Natural killer cell (primary cell): ENCODE results near the gene ISCU. TPM values are rescaled to one million over a fixed set of nuclear protein-coding genes. Genes with fewer than 3 reads are reported as not detected.

ENCODE experiments used
- ATAC-seq, 3 donors: fragments of 150-1000 bp in 2 of 3; fragments of 200-7000 bp in 1 of 3; cut with Tn5 transposase; 1 replicate in 1 of 3; 2 replicates in 2 of 3; pipeline ENCODE4 v1.10.0; 2021; ENCODE audit warnings: mild to moderate bottlenecking in 2 of 3, moderate library complexity in 2 of 3
- DNase-seq, 2 donors: peaks; one replicate each; pipeline versions ENCODE4 v3.0.0 to v3.0.0-alpha.2; 2013 to 2021; ENCODE audit warnings: mixed read lengths in 1 of 2
- H3K27ac ChIP-seq: one replicate; pipeline ENCODE4 v1.5.1; 2013; ENCODE audit warnings: mild to moderate bottlenecking, low read length
- H3K27me3 ChIP-seq: one replicate; pipeline ENCODE4 v1.6.1; 2013; ENCODE audit warnings: low read length; ENCODE audit not compliant: control insufficient read depth, insufficient read depth
- H3K36me3 ChIP-seq: one replicate; pipeline ENCODE4 v1.6.1; 2013; ENCODE audit warnings: low read length; ENCODE audit not compliant: control insufficient read depth, insufficient read depth
- H3K4me1 ChIP-seq: one replicate; pipeline ENCODE4 v1.6.1; 2013; ENCODE audit warnings: low read length; ENCODE audit not compliant: control insufficient read depth, insufficient read depth
- H3K4me3 ChIP-seq: one replicate; pipeline ENCODE4 v1.5.1; 2013; ENCODE audit warnings: low read length
- H3K9me3 ChIP-seq: one replicate; pipeline ENCODE4 v1.6.1; 2013; ENCODE audit warnings: low read length; ENCODE audit not compliant: control insufficient read depth, insufficient read depth
- H3K27ac Mint-ChIP-seq, 2 donors: one replicate each; pipeline ENCODE4 v1.8.0; 2022; ENCODE audit warnings: mild to moderate bottlenecking in 2 of 2, mixed read lengths in 2 of 2, moderate library complexity in 1 of 2
- H3K27me3 Mint-ChIP-seq, 2 donors: one replicate each; pipeline ENCODE4 v1.8.0; 2022; ENCODE audit warnings: low read depth in 2 of 2, mixed read lengths in 2 of 2
- H3K36me3 Mint-ChIP-seq: one replicate; pipeline ENCODE4 v1.8.0; 2022; ENCODE audit warnings: mixed read lengths
- H3K4me1 Mint-ChIP-seq, 2 donors: one replicate each; pipeline ENCODE4 v1.8.0; 2022; ENCODE audit warnings: mixed read lengths in 2 of 2
- H3K4me3 Mint-ChIP-seq: one replicate; pipeline ENCODE4 v1.8.0; 2022; ENCODE audit warnings: mild to moderate bottlenecking, moderate library complexity, mixed read lengths
- H3K9me3 Mint-ChIP-seq, 2 donors: one replicate each; pipeline ENCODE4 v1.8.0; 2022; ENCODE audit warnings: mixed read lengths in 2 of 2
- WGBS: methylation state at CpG from one replicate; pipeline ENCODE4 v1.1.7; 2013; ENCODE audit warnings: missing lambda C conversion rate; ENCODE audit not compliant: insufficient coverage; 5-methylcytosine and 5-hydroxymethylcytosine counted together
- intact Hi-C: fragments of 100-400 bp; cut with micrococcal nuclease; formaldehyde crosslinking; loops from one replicate; pipeline ENCODE4 v1.14.2; 2022
- total RNA-seq, 4 donors: library from RNA; stranded (reverse); fragments of 120-200 nt in 1 of 4; gene quantifications; one replicate each; pipeline versions ENCODE4 v1.2.3 to v1.2.4, GENCODE V29; 2013 to 2022
- TF ChIP-seq, protein P1 (sequence below): fragments of 200-600 bp; IDR thresholded peaks from one replicate; pipeline ENCODE4 v1.8.0; 2022; ENCODE audit warnings: antibody characterized with exemption

The ISCU gene
- total RNA-seq, 3 donors from 2014 or later (not counting 1 experiment from before 2014, with no cell fraction given), result 86.9 to 103 (median 97.4) TPM

DNA sequence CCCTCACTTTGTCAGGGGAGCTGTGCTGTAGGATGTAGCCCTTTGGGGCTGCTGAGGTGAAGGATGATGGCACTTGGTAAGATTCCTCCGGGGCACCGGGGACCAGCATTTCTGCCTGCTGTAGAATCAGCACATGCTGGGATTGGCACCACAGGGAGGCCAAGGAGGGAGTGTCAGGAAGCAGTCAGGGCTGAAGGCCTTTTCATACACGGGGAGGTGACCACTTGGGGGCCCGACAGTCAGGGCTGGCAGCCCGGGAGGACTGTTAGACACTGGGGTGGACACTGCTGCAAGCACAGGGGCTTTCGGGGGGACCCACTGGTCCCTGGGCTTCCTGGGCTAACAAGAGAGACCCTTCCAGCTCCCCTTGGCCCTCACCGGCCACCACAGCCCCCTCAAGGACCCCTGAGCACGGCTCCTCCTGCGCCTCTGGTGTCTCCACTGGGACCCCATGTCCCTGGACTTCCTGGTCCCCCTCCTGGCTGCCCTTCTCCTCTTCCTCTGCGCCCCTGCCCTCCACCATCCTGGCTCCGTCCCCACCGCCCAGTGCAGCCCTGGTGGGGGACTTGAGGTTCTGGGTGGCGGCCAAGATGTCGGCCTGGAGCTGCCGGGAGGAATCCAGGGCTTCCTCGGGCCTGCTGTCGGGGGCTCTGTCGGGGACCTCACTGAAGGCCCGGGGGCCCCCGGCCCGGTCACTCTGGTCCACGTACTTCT is 29.0 kb downstream of the ISCU start:
- H3K4me1 ChIP-seq, result no peaks in the 10 kb centered on the region
- no peaks in the 10 kb centered on the region for H3K4me1 Mint-ChIP-seq
- no peaks in the 10 kb centered on the region for H3K27me3 Mint-ChIP-seq
- WGBS, result 94% methylated on average over 22 of the region's 22 CpGs
- H3K9me3 Mint-ChIP-seq, result no peaks in the 10 kb centered on the region
- H3K27ac Mint-ChIP-seq, result no peak overlapping the region
- no peaks in the 10 kb centered on the region for H3K36me3 Mint-ChIP-seq
- H3K36me3 ChIP-seq, result no peaks in the 10 kb centered on the region
- no peaks in the 10 kb centered on the region for H3K9me3 ChIP-seq
- no peak overlapping the region for H3K4me3 Mint-ChIP-seq
- no peak for DNase-seq
- no peak overlapping the region for H3K27ac ChIP-seq
- no peak overlapping the region for H3K4me3 ChIP-seq
- TF ChIP-seq, protein P1, sequence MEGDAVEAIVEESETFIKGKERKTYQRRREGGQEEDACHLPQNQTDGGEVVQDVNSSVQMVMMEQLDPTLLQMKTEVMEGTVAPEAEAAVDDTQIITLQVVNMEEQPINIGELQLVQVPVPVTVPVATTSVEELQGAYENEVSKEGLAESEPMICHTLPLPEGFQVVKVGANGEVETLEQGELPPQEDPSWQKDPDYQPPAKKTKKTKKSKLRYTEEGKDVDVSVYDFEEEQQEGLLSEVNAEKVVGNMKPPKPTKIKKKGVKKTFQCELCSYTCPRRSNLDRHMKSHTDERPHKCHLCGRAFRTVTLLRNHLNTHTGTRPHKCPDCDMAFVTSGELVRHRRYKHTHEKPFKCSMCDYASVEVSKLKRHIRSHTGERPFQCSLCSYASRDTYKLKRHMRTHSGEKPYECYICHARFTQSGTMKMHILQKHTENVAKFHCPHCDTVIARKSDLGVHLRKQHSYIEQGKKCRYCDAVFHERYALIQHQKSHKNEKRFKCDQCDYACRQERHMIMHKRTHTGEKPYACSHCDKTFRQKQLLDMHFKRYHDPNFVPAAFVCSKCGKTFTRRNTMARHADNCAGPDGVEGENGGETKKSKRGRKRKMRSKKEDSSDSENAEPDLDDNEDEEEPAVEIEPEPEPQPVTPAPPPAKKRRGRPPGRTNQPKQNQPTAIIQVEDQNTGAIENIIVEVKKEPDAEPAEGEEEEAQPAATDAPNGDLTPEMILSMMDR, result no peak
- intact Hi-C loops, result no loop called here
- ATAC-seq, result no peak
- no peaks in the 10 kb centered on the region for H3K27me3 ChIP-seq

GRCh38 chr12:108592033-108592909 is 29.9 kb downstream of the ISCU start:
- no peak overlapping the region for H3K4me3 Mint-ChIP-seq
- H3K27ac ChIP-seq, result no peak overlapping the region
- ATAC-seq (no peak), DNase-seq (no peak)
- H3K9me3 ChIP-seq, result no peaks in the 10 kb centered on the region
- TF ChIP-seq, protein P1, result no peak
- no peaks in the 10 kb centered on the region for H3K4me1 ChIP-seq
- H3K27me3 ChIP-seq, result no peaks in the 10 kb centered on the region
- no peaks in the 10 kb centered on the region for H3K9me3 Mint-ChIP-seq
- H3K36me3 Mint-ChIP-seq, result no peaks in the 10 kb centered on the region
- WGBS, result 92% methylated on average over 25 of the region's 25 CpGs
- H3K36me3 ChIP-seq, result no peaks in the 10 kb centered on the region
- H3K27me3 Mint-ChIP-seq, result no peaks in the 10 kb centered on the region
- peaks cover 0 to 1% of the 10 kb centered on the region in 2 donors for H3K4me1 Mint-ChIP-seq
- no peak overlapping the region for H3K4me3 ChIP-seq
- intact Hi-C loops, result no loop called here
- H3K27ac Mint-ChIP-seq, result no peak overlapping the region

DNA sequence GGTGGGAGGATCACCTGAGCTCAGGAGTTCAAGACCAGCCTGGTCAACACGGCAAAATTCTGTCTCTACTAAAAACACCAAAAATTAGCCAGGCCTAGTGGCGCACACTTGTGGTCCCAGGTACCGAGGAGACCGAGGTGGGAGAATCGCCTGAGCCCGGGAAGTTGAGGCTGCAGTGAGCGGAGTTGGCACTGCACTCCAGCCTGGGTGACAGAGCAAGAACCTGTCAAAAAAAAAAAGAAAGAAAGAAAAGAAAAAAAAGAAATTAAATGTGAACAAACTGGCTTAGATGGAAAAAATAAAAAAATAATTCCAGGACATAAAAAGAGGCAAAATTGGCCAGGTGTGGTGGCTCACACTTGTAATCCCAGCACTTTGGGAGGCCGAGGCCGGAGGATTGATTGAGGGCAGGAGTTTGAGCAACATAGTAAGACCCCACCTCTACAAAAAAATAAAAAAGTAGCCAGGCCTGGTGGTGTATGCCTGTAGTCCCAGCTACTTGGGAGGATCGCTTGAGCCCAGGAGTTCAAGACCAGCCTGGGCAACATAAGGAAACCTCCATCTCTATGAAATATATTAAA is 32.0 kb downstream of the ISCU start:
- no peaks in the 10 kb centered on the region for H3K27me3 Mint-ChIP-seq
- 97% methylated on average over 9 of the region's 10 CpGs for WGBS
- DNase-seq, result no peak
- TF ChIP-seq, protein P1, result no peak
- no peaks in the 10 kb centered on the region for H3K36me3 ChIP-seq
- H3K27me3 ChIP-seq, result no peaks in the 10 kb centered on the region
- no peaks in the 10 kb centered on the region for H3K36me3 Mint-ChIP-seq
- no peaks in the 10 kb centered on the region for H3K4me1 ChIP-seq
- no peak overlapping the region for H3K27ac Mint-ChIP-seq
- H3K4me1 Mint-ChIP-seq, result peaks cover 0 to 9% of the 10 kb centered on the region in 2 donors
- intact Hi-C loops, result no loop called here
- H3K9me3 ChIP-seq, result no peaks in the 10 kb centered on the region
- H3K27ac ChIP-seq, result no peak overlapping the region
- ATAC-seq, result no peak
- H3K4me3 Mint-ChIP-seq, result no peak overlapping the region
- H3K9me3 Mint-ChIP-seq, result no peaks in the 10 kb centered on the region
- no peak overlapping the region for H3K4me3 ChIP-seq
